RWPE1 (cell line): ENCODE measurements around the gene AKAP13.
A peak's percentile ranks its signal among the peaks of the same experiment; 100 is the strongest.

Experiments used
- CTCF ChIA-PET: fragments of 350-600 bp; sonication (Branson Sonifier 250); formaldehyde crosslinking; extraction: SDS; loops from one replicate; lab custom pipeline; 2021; lab: Yijun Ruan, JAX
- POLR2A ChIA-PET: fragments of 400-600 bp; formaldehyde crosslinking; extraction: SDS; loops from one replicate; lab custom pipeline; 2020; ENCODE audit warnings: antibody characterized with exemption; ENCODE audit not compliant: low non-redundant PET; lab: Yijun Ruan, JAX
- DNase-seq: peaks from one replicate; pipeline ENCODE4 v3.0.0; 2012; ENCODE audit warnings: low spot score
- H3K27ac ChIP-seq: fragments of 450-650 bp; 2 replicates; pipeline ENCODE4 v1.5.1; 2017
- TF ChIP-seq, protein P1 (sequence below): fragments of 450-650 bp; conservative IDR thresholded peaks from 2 replicates; pipeline ENCODE4 v1.5.1; 2017; ENCODE audit warnings: low read depth, mild to moderate bottlenecking

AKAP13 gene

DNA sequence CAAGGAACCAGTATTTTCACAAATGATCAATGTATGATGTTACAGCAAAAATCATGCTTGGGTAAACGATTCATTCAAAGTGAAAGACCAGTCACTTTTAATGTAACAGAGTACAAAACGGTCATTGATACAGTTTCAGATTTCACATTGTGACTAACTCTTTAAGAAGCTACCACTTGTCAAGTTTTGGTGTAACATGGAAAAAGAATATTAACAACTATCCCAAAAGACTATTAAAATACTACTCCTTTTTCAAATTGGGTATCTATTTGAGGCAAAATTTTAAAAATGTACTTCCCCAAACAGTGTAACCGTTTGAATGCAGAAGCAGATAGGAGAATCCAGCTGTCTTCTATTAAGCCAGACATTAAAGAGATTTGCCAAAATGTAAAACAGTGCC lies 31.7 kb downstream of the AKAP13 start:
- no peak overlapping the region for H3K27ac ChIP-seq
- no peak for DNase-seq
- TF ChIP-seq, protein P1, sequence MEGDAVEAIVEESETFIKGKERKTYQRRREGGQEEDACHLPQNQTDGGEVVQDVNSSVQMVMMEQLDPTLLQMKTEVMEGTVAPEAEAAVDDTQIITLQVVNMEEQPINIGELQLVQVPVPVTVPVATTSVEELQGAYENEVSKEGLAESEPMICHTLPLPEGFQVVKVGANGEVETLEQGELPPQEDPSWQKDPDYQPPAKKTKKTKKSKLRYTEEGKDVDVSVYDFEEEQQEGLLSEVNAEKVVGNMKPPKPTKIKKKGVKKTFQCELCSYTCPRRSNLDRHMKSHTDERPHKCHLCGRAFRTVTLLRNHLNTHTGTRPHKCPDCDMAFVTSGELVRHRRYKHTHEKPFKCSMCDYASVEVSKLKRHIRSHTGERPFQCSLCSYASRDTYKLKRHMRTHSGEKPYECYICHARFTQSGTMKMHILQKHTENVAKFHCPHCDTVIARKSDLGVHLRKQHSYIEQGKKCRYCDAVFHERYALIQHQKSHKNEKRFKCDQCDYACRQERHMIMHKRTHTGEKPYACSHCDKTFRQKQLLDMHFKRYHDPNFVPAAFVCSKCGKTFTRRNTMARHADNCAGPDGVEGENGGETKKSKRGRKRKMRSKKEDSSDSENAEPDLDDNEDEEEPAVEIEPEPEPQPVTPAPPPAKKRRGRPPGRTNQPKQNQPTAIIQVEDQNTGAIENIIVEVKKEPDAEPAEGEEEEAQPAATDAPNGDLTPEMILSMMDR: no peak
- ChIA-PET CTCF (interaction anchor here (0.6 to 4.7 kb wide), 4 partner anchors 12 to 115 kb away, joined by 3 to 31 read pairs (median 6); no protein-coding TSS in a partner anchor), POLR2A (no interaction called here)

DNA sequence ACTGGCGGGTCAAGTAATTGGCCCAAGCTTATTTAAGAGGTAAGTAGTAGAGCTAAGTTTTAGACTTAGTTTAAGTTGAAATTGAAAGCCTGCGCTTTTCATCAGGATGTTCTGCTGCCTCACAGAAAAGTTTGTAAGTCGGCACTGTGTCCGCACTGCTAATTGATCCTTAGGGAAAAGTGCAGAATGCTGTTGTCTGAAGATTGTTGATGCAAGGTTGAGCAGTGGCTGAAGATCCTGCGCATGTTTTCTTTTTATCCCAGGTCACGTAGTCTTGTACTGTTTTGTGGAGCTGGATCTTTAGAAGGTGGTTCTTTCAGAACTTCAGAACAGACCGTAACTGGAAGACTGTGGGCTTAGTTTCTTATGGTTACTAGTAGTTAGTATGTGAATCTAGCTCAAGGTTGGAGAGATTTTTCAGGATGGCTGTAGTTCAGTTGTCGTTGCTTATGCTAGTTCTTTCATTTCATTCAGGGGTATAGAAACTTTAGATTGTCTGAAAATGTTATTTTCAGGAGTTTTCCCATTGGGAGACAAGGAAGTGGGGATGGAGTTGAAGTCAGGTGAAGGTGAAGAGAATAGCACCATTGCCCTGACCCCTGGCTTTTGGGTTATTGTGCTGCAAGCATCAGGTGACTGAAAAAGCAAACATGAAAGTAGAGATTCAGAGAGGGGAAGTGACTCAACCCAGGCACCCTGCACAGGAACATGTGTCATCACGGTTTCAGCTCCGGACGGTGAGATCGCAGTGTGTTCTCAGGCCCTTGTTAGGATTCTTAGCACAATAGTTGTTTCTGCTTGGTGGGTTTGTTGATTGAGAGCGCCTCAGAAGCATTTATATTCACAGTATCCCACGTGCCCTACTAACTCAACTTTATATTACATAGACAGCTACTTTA lies 32.8 kb downstream of the AKAP13 start:
- POLR2A ChIA-PET: no interaction called here
- DNase-seq: peak; percentile 95
- TF ChIP-seq, protein P1: no peak
- CTCF ChIA-PET: interaction anchor here (0.5 to 4.7 kb wide), 7 partner anchors 27 to 117 kb away, joined by 3 to 31 read pairs (median 7); no protein-coding TSS in a partner anchor
- H3K27ac ChIP-seq: peak overlapping the region; percentile 61

DNA sequence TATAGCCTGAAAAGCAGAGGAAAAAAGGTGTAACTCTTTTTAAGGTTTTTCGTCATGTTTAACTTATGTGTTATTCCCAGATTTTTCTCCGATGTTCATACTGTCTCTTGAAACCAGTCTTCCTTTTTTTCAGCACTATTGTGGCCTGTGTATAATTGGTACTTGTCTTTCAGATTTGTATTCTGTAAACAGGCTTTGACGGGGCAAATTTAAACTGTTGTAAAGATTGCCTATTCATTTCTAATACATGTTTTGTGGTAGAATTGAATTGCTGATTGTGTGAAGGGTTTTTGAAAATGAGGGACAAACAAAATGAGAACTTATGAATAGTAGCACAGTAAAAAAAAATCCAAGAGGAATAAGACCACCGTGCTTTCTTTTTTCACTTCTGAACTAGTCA lies 33.6 kb downstream of the AKAP13 start:
- H3K27ac ChIP-seq: no peak overlapping the region
- POLR2A ChIA-PET: no interaction called here

DNA sequence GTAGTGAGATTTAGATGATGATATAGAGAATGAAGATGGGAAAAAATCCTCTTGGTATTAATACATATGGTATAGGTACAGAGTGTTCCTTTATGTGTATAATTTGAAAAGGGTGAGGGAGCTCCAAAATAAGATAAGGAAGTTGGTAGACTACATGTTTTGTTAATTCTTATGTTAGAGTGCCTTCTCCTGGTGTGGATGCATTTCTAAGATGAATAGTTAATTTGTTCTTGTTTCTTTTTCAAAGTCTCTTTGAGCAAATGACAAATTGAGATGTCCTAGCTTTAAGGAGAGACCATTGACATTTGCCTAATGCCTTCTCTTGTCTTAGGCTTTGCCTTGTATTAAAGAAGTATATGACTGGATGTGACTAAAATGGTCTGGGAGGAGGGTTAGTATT lies 34.1 kb downstream of the AKAP13 start:
- no peak for DNase-seq
- ChIA-PET CTCF (interaction anchor here (0.5 to 4.7 kb wide), 9 partner anchors 9 to 1239 kb away, joined by 3 to 31 read pairs (median 3); no protein-coding TSS in a partner anchor), POLR2A (no interaction called here)
- TF ChIP-seq, protein P1: peak; percentile 44
- no peak overlapping the region for H3K27ac ChIP-seq

More for the DNA sequence above, 33.6 kb downstream of the AKAP13 start:
- no peak for DNase-seq
- TF ChIP-seq, protein P1: no peak
- CTCF ChIA-PET: interaction anchor here (0.5 to 4.7 kb wide), 8 partner anchors 28 to 1239 kb away, joined by 3 to 31 read pairs (median 3); no protein-coding TSS in a partner anchor

DNA sequence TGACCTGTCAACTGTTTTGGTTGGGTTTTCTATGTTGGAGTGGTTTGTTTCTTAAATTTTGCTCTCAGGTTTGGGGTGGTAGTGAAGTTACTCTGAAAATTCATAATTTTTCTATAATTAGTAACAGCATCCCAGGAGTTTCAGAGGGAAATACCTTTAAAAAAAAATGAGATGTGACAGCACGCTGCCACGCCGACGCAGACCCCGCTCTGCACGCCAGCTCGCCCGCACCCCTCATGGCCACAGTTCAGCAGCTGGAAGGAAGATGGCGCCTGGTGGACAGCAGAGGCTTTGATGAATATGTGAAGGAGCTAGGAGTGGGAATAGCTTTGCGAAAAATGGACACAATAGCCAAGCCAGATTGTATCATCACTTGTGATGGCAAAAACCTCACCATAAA lies 34.6 kb downstream of the AKAP13 start:
- ChIA-PET CTCF (interaction anchor here (0.5 to 4.7 kb wide), 6 partner anchors 9 to 125 kb away, joined by 3 to 31 read pairs (median 4); no protein-coding TSS in a partner anchor), POLR2A (no interaction called here)
- no peak for DNase-seq
- TF ChIP-seq, protein P1: no peak
- H3K27ac ChIP-seq: no peak overlapping the region

DNA sequence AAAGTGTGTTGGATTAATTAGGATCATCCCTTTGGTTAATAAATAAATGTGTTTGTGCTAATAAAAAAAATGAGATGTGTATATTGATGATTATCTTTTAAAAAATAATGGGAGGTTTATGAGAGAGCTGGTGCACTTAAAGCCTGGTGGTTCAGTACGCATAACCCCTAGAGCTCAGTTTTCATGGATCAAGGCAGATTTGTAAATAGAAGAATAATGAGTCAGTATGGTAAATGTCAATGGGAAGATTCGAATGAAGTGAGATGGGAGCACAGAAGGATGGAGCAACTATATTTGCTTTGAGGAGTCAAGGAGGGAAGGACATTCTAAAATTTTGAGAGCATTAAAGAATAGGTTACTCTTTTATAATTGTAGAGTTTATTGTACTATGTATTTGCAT lies 35.4 kb downstream of the AKAP13 start:
- DNase-seq: no peak
- ChIA-PET CTCF (interaction anchor here (1.0 to 4.7 kb wide), 4 partner anchors 8 to 119 kb away, joined by 3 to 31 read pairs (median 4); no protein-coding TSS in a partner anchor), POLR2A (no interaction called here)
- TF ChIP-seq, protein P1: no peak
- no peak overlapping the region for H3K27ac ChIP-seq
